ENCODE measurements around the gene CMSS1.

- TF ChIP-seq POLR2A (IDR thresholded peaks at IDR 0.05) (no peak), EP300 (IDR thresholded peaks at IDR 0.05) (no peak)
- TF ChIP-seq, protein P1, sequence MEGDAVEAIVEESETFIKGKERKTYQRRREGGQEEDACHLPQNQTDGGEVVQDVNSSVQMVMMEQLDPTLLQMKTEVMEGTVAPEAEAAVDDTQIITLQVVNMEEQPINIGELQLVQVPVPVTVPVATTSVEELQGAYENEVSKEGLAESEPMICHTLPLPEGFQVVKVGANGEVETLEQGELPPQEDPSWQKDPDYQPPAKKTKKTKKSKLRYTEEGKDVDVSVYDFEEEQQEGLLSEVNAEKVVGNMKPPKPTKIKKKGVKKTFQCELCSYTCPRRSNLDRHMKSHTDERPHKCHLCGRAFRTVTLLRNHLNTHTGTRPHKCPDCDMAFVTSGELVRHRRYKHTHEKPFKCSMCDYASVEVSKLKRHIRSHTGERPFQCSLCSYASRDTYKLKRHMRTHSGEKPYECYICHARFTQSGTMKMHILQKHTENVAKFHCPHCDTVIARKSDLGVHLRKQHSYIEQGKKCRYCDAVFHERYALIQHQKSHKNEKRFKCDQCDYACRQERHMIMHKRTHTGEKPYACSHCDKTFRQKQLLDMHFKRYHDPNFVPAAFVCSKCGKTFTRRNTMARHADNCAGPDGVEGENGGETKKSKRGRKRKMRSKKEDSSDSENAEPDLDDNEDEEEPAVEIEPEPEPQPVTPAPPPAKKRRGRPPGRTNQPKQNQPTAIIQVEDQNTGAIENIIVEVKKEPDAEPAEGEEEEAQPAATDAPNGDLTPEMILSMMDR (IDR thresholded peaks at IDR 0.05) = no peak
Observed at GRCh38 chr3:99834211-99834957, 16.7 kb downstream of the CMSS1 start.
